ENCODE results near the gene FCRL4.

Gene FCRL4

DNA sequence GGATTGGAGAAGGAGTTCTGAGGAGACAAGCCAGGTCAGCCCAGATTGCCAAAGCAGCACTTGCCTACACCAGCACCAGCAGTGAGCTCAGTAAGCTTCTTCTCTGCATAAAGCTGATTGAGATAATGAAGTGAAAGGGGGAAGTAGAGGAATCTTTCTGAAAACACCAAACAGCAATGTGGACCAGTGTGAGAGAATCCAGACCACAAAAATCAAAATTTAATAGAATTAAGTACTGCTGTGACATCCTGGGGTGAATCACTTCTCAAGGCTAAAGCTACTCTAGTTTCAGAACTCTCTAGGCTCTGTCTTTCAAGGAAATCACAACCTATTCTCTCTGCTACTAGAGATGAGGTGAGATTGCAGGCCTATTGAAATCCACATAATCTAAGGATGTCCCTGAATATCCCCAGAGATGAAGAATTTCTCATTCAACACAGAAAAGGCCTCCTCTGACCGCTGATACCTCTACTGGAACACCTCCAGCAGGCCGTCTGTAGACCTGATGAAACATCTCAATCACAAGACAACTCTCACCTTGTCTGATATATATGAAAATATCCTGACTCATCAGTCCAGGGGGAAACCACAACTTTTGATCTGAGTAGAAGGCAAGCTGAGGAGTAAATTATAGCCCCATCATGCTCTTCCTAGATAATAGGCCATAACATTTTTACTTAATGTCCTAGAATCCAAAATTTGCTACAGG is at the start of gene FCRL4:
FCRL4 (minus strand) TSS at position 127 of the 709 bp plus-strand sequence. CDS start 141 bp downstream, outside the sequence.
- H3K4me1 Mint-ChIP-seq = peaks cover 43% of the 10 kb centered on the region
- H3K9me3 Mint-ChIP-seq = no peaks in the 10 kb centered on the region
- H3K4me3 Mint-ChIP-seq = peak within 1 kb of the TSS; percentile 42
- peak; percentile 78 for ATAC-seq
- peak within 1 kb of the TSS; percentile 82 for H3K27ac Mint-ChIP-seq
- H3K36me3 Mint-ChIP-seq = no peaks in the 10 kb centered on the region
- no peaks in the 10 kb centered on the region for H3K27me3 Mint-ChIP-seq

DNA sequence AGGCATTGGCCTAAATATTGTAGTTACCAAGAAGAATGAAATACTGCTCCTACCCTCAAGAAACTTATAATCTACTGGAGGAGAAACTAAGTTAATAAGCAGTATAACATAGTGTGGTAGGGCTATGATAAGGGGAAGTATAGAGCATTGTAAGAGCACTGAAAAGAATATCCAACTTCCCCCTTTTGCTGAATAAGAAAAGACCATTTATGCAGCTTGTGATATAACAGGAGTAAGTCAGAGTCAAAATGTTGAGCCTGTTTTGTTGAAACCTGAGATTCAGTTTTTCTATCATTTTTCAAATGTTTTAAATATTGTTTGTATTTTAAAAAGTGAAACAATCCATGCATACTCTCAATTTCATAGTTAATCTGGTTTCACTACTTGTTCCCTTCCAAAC is 48.3 kb upstream of the FCRL4 start:
- H3K36me3 Mint-ChIP-seq = no peaks in the 10 kb centered on the region
- H3K27ac Mint-ChIP-seq = peak overlapping the region; percentile 34

DNA sequence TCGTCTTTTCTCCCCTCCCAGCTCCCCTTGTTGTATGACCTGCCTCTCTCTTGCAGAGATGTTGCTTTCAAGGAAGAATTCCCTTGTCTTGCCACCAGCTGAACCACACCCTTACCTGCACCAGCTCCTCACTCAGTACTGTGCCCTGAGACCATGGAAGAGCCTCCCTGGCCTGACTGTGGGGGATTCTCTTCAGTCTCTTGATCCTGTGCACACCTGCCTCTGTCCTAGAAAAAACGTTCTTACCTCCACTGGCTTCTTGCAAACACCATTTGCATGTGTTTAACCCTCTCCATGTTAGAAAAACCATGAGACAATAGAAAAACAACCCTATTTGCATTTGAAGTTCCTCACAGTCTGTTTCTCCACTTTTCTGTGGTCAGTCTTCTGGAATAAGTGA is 43.3 kb upstream of the FCRL4 start:
- H3K36me3 Mint-ChIP-seq = no peaks in the 10 kb centered on the region
- no peaks in the 10 kb centered on the region for H3K9me3 Mint-ChIP-seq
- H3K4me3 Mint-ChIP-seq = no peak overlapping the region
- ATAC-seq = no peak
- H3K27ac Mint-ChIP-seq = no peak overlapping the region
- no peaks in the 10 kb centered on the region for H3K27me3 Mint-ChIP-seq
- H3K4me1 Mint-ChIP-seq = peaks cover 25% of the 10 kb centered on the region

More for the DNA sequence above, 48.3 kb upstream of the FCRL4 start:
- H3K27me3 Mint-ChIP-seq = no peaks in the 10 kb centered on the region
- no peaks in the 10 kb centered on the region for H3K9me3 Mint-ChIP-seq
- peak; percentile 73 for ATAC-seq
- peaks cover 18% of the 10 kb centered on the region for H3K4me1 Mint-ChIP-seq
- no peak overlapping the region for H3K4me3 Mint-ChIP-seq

DNA sequence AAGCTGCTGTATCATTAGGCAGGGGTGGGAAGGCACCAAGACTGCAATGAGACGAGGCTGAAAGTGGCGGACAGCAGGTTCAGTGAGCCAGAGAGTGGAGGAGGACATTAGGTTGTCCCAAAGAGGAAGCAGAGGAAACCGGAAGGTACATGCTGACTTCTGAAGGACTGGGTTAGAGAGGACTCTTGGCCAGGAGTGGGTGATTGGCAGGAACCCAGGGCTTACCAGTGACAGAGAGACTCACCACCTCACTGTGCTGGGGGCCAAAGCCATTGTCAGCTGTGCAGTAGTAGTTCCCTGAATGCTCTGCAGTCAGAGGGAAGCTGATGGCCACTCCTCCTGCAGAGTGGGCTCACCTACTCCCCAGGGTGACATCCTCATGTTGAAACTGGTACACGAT is 41.9 kb upstream of the FCRL4 start:
- H3K36me3 Mint-ChIP-seq = no peaks in the 10 kb centered on the region
- H3K27ac Mint-ChIP-seq = no peak overlapping the region
- no peak overlapping the region for H3K4me3 Mint-ChIP-seq
- H3K9me3 Mint-ChIP-seq = no peaks in the 10 kb centered on the region
- H3K27me3 Mint-ChIP-seq = no peaks in the 10 kb centered on the region
- ATAC-seq = no peak
- H3K4me1 Mint-ChIP-seq = peaks cover 13% of the 10 kb centered on the region

DNA sequence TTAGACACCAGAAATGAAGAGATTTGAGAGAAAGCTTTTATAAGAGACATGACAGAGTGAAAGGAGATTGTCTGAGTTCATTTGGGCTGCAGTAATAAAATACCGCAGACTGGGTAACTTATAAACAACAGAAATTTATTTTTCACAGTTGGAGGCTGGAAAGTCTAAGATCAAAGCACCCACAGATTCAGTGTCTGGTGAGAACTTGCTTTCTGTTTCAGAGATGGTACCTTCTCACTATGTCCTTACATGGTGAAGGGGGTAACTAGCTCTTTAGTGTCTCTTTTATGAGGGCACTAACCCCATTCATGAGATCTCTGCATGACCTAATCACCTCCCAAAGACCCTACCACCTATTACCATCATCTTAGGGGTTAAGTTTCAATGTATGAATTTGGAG is 30.9 kb upstream of the FCRL4 start:
- H3K4me1 Mint-ChIP-seq = peaks cover 21% of the 10 kb centered on the region
- no peak overlapping the region for H3K4me3 Mint-ChIP-seq
- no peak for ATAC-seq
- no peaks in the 10 kb centered on the region for H3K27me3 Mint-ChIP-seq
- H3K9me3 Mint-ChIP-seq = no peaks in the 10 kb centered on the region
- H3K27ac Mint-ChIP-seq = no peak overlapping the region
- H3K36me3 Mint-ChIP-seq = no peaks in the 10 kb centered on the region

DNA sequence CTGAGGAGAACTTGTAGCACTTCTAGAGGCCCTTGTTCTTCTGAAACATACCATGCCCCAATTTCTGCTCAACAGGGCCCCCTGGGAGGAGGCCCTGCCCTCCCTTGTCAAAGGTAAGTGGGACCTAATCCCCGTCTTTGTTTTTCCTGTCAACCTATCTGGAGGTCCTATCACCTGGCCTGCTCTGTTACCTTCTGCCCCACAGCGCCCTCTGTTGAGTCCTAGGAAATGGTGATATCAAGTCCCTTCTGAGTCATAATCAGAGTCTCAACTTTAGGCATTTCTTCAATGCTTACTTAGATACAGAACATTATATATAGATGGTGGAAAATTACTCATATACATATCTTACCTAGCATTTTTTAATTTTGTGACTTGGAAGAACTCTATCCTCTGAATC is 28.2 kb upstream of the FCRL4 start:
- H3K27ac Mint-ChIP-seq = no peak overlapping the region
- no peaks in the 10 kb centered on the region for H3K36me3 Mint-ChIP-seq
- no peaks in the 10 kb centered on the region for H3K9me3 Mint-ChIP-seq
- no peaks in the 10 kb centered on the region for H3K27me3 Mint-ChIP-seq
- ATAC-seq = peak; percentile 72
- no peak overlapping the region for H3K4me3 Mint-ChIP-seq
- peaks cover 16% of the 10 kb centered on the region for H3K4me1 Mint-ChIP-seq

DNA sequence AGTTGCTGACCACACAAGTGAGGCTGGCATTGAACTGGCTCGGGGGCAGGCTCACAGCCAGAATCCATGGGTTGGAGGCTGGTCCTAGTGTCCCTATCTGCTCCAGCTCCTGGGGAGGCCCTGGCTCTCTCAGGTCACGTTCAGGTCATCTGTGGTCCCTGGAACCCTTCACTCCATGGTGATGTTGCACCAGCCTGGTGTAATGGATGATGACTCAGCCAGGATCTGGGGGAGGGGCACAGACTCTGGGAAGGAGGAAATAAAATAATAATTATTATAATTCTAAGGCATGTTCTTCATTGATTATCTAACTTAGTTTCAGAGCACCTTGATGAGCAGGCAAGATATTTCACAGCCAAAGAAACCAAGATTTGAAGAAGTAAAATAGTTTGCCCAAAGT is 26.6 kb upstream of the FCRL4 start:
- Mint-ChIP-seq H3K27ac (no peak overlapping the region), H3K4me1 (peaks cover 14% of the 10 kb centered on the region), H3K9me3 (no peaks in the 10 kb centered on the region), H3K4me3 (no peak overlapping the region), H3K36me3 (no peaks in the 10 kb centered on the region), H3K27me3 (no peaks in the 10 kb centered on the region)
- no peak for ATAC-seq

DNA sequence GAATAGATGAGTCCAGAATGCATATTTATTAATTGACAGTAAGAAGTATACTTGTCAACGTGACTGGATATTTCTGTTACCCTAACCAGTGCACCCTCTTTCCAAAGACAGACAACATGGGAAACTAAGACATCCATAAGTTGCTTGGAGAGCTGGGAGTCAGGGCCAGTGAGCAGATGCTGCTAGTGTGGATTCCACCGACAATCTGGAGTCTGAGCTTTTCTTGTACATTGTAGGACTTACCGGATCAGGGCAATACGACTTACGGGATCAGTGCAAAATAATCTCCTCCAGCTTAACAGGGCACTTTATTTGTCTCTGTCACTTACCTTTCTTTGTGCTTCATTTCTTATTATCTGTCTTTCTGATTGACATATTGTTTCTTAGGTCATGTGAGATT is 24.6 kb upstream of the FCRL4 start:
- peaks cover 13% of the 10 kb centered on the region for H3K4me1 Mint-ChIP-seq
- H3K27me3 Mint-ChIP-seq = no peaks in the 10 kb centered on the region
- H3K27ac Mint-ChIP-seq = no peak overlapping the region
- H3K9me3 Mint-ChIP-seq = no peaks in the 10 kb centered on the region
- no peak for ATAC-seq
- H3K36me3 Mint-ChIP-seq = no peaks in the 10 kb centered on the region
- H3K4me3 Mint-ChIP-seq = no peak overlapping the region

DNA sequence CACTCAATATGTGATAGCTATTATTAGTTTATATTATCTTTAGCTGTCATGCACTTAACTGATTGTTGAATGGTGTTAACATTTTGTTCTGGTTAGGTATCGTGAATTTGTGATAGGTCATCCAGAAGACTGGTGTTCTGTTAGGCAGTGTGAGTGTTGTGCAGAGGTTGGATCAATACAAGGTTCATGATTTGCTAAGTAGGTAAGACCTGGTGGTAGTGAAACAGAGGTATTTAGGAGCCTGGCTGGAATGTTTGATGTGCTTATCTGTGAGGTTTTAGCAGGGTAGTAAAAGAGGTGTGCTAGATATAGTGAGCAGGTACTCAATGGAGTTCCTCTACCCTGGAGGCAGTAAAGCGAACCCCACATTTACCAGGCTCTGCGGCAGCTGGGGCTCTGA is 20.3 kb upstream of the FCRL4 start:
- no peaks in the 10 kb centered on the region for H3K4me1 Mint-ChIP-seq
- no peaks in the 10 kb centered on the region for H3K36me3 Mint-ChIP-seq
- no peaks in the 10 kb centered on the region for H3K9me3 Mint-ChIP-seq
- no peak for ATAC-seq
- no peak overlapping the region for H3K4me3 Mint-ChIP-seq
- H3K27me3 Mint-ChIP-seq = no peaks in the 10 kb centered on the region
- no peak overlapping the region for H3K27ac Mint-ChIP-seq

DNA sequence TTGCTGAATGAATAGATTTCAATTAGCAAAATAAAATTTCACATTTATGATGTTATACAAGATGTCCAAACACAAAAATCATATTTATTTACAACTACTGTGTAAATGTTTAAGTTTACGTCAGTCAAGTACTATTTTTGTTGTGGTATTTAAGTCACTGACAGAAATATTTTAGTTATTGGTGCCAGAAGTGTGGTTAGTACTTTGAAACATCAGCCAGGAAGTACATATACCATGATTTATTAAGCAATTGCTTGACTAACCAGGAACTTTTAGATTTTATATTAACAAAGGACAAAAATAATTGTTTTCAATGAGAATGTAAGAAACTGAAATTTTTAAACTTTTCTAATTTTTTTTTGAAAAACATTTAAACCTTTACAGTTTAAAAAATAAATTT is 2.4 kb upstream of the FCRL4 start:
- no peak for ATAC-seq
- peaks cover 4% of the 10 kb centered on the region for H3K27me3 Mint-ChIP-seq

DNA sequence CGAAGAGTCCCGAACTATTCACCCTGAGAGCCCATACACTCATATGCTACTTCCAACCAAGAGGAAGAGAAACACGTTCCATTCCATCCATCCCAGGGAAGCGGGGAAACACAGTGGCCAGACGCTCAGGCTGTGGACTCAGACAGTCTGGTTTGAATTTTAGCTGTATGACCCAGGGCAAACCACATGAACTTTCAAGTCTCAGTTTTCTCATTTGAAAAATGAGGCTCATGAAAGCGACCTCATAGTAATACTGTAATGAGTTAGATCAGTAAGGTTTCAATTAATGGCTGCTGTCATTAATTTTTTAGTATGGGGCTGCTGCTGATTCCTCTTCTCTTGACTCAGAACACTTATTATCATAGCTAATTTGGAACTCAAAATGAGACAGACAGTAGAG is 1.5 kb downstream of the FCRL4 start:
- no peaks in the 10 kb centered on the region for H3K27me3 Mint-ChIP-seq
- peak overlapping the region; percentile 42 for H3K4me3 Mint-ChIP-seq
- no peaks in the 10 kb centered on the region for H3K9me3 Mint-ChIP-seq
- H3K27ac Mint-ChIP-seq = peak overlapping the region; percentile 82
- ATAC-seq = peak; percentile 72
- H3K36me3 Mint-ChIP-seq = no peaks in the 10 kb centered on the region
- peaks cover 43% of the 10 kb centered on the region for H3K4me1 Mint-ChIP-seq

More for the DNA sequence above, 2.4 kb upstream of the FCRL4 start:
- H3K36me3 Mint-ChIP-seq = no peaks in the 10 kb centered on the region
- no peak overlapping the region for H3K27ac Mint-ChIP-seq
- H3K4me1 Mint-ChIP-seq = peaks cover 35% of the 10 kb centered on the region
- no peaks in the 10 kb centered on the region for H3K9me3 Mint-ChIP-seq
- no peak overlapping the region for H3K4me3 Mint-ChIP-seq

DNA sequence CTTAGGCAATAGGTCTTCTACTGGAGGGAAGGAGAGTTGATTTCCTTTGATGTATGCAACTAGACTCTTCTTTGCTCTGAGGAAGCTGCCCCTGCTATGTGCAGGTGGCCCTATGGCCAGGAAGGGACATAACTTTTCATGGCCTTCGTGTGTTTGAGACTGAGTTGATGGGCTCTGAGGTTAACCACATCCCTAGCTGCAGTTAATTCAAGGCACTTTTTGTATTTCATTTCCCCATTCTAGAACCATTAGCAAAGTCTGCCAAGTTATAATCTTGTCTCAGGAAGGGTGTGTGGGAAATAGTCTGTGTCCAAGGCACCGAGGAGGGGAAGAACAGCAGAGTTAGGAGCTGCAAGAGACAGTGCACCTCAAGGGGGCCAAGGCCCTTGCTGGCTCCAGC is 2.5 kb downstream of the FCRL4 start:
- peak overlapping the region; percentile 67 for H3K4me3 Mint-ChIP-seq
- peak overlapping the region; percentile 82 for H3K27ac Mint-ChIP-seq
- peaks cover 43% of the 10 kb centered on the region for H3K4me1 Mint-ChIP-seq
- ATAC-seq = peak; percentile 90
- no peaks in the 10 kb centered on the region for H3K9me3 Mint-ChIP-seq
- H3K36me3 Mint-ChIP-seq = no peaks in the 10 kb centered on the region
- H3K27me3 Mint-ChIP-seq = no peaks in the 10 kb centered on the region

DNA sequence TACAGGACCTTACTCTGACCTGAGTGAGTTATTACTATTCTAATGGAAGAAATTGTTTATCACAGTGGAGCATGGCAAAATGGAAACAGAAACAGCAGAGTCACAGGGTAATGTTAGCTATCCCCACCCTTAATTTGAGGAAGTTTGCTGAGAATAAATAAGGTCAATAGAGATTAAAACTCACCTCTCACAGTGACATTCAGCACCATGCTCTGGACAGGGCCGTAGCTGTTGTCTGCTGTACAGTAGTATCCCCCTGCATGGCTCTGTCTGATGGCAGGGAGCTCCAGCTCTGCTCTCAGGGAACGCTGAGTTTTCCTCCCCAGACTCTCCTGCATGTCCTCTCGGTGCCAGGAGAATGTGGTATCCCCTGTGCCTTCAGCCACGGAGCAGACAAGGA is 11.9 kb downstream of the FCRL4 start:
- H3K36me3 Mint-ChIP-seq = peaks cover 4% of the 10 kb centered on the region
- H3K27me3 Mint-ChIP-seq = peaks cover 9% of the 10 kb centered on the region
- H3K27ac Mint-ChIP-seq = peak overlapping the region; percentile 75
- H3K9me3 Mint-ChIP-seq = no peaks in the 10 kb centered on the region
- peaks cover 51% of the 10 kb centered on the region for H3K4me1 Mint-ChIP-seq
- ATAC-seq = peak; percentile 61
- H3K4me3 Mint-ChIP-seq = no peak overlapping the region

DNA sequence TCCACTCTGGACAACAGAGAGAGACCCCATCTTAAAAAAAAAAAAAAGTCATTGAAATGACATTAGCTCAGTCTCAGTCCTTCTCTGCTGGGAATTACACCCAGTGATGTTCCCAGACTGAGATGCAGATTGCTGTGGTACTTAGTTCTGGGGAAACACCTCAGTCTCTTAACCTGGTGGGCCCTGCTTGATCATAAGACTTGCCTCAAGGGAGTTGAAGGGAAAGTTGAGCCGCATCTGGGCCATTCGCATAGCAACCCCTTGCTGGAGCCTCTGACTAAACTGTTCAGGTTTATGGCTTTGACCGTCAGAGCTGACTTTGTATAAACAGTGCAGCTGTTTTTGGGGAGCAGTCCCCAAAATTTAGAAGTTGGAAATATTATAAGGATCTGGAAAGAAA is 13.4 kb downstream of the FCRL4 start:
- peak overlapping the region; percentile 75 for H3K27ac Mint-ChIP-seq
- H3K27me3 Mint-ChIP-seq = peaks cover 9% of the 10 kb centered on the region
- H3K4me1 Mint-ChIP-seq = peaks cover 61% of the 10 kb centered on the region
- no peaks in the 10 kb centered on the region for H3K9me3 Mint-ChIP-seq
- ATAC-seq = peak; percentile 94
- H3K36me3 Mint-ChIP-seq = peaks cover 4% of the 10 kb centered on the region
- H3K4me3 Mint-ChIP-seq = peak overlapping the region; percentile 25

DNA sequence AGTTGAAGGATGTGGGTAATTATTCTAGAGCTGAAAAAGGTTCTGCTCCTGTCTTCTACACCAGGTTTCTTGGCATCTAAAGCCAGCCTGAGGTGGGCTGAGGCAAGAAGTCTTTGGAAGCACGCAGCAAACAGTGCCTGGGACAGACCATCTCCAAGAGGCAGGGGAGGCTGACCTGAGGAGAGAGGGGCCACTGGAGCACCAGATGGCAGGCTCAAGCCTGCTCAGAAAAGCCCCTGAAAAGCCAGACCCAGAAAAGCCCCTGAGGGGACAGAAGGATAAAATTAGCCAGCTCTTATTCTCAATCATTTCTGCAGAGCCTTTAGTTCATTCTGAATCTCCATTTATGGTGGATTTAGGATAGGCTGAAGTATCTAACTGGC is 17.1 kb downstream of the FCRL4 start:
- H3K9me3 Mint-ChIP-seq = no peaks in the 10 kb centered on the region
- peaks cover 47% of the 10 kb centered on the region for H3K4me1 Mint-ChIP-seq
- ATAC-seq = no peak
- H3K36me3 Mint-ChIP-seq = no peaks in the 10 kb centered on the region
- no peaks in the 10 kb centered on the region for H3K27me3 Mint-ChIP-seq
- H3K27ac Mint-ChIP-seq = peak overlapping the region; percentile 57
- no peak overlapping the region for H3K4me3 Mint-ChIP-seq

DNA sequence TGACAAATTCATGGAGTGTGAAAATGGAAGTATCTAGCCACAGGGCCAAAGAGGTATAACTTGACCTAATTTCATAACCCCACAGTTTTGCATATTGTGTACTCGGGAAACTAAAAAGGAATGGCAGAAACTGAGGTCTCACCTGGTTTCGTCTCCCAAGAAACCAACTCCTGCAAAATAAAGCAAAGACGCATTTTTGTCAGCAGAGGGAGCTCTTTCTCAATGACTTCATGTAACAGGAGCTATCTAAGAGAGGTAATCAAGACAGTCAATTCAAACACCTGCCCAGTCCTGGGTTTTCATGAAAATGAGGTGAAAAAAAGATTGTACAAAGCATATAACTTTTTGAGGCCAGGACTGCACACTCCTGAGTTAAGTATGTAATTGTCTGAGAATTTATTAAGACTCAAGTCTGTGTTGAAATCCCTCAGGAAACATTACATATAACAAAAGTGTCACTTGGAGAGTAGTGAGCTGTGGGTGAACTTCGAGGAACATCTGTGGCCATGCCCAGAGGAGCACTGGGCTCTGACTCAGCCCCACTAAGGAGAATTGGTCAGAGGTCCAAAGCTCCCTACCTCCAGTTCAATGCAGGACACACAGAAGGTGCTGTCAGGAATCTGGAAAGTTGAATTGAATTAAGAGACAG is 17.6 kb downstream of the FCRL4 start:
- Mint-ChIP-seq H3K9me3 (no peaks in the 10 kb centered on the region), H3K27ac (peak overlapping the region; percentile 57), H3K27me3 (no peaks in the 10 kb centered on the region), H3K4me1 (peaks cover 47% of the 10 kb centered on the region), H3K36me3 (no peaks in the 10 kb centered on the region), H3K4me3 (no peak overlapping the region)
- ATAC-seq = peak; percentile 37

Measured in stimulated activated memory B cell treated with anti-CD40 and anti-IgM and Interleukin-4, amounts not matched to agents 10 μg/mL and 1 μg/mL and 100 μg/mL, for 72 hours (primary cell).